ENCODE measurements around the gene CCDC102B. TPM values are rescaled to one million over a fixed set of nuclear protein-coding genes. Genes with fewer than 3 reads are reported as not detected.

The CCDC102B gene
- total and polyA plus RNA-seq, 2 of the 8 experiments (the other 6 are each of a cell fraction or from before 2014, with no cell fraction given), result 0.80 to 1.1 TPM

GRCh38 chr18:68916734-68917133 is 118.9 kb downstream of the CCDC102B start (continued):
- TF ChIP-seq CHD7 (IDR thresholded peaks at IDR 0.05; ENCODE audit: insufficient replicate concordance, low read length) (no peak), KDM4A (IDR thresholded peaks at IDR 0.05; ENCODE audit: low read depth, low read length, severe bottlenecking) (no peak), RFX5 (IDR thresholded peaks at IDR 0.05; ENCODE audit: borderline replicate concordance, low read depth, low read length) (no peak), SP4 (IDR thresholded peaks at IDR 0.05; ENCODE audit: low read length) (no peak), POU5F1 (IDR thresholded peaks at IDR 0.05; ENCODE audit: low read depth, low read length) (no peak), E2F6 (IDR thresholded peaks at IDR 0.05) (no peak), BACH1 (IDR thresholded peaks at IDR 0.05; ENCODE audit: low read length) (no peak), PHF8 (conservative IDR thresholded peaks at IDR 0.05; ENCODE audit: low read depth, low read length) (no peak), MAX (IDR thresholded peaks at IDR 0.05) (no peak), KDM5A (IDR thresholded peaks at IDR 0.05; ENCODE audit: low read length) (no peak), EZH2 (IDR thresholded peaks at IDR 0.05; ENCODE audit: low read depth, low read length, severe bottlenecking) (no peak), TEAD4 (IDR thresholded peaks at IDR 0.05; ENCODE audit: low read depth, low read length) (no peak)
